Upper lobe of right lung (tissue), 1 donor: Measurements from ENCODE around the gene CDH4. TPM values are rescaled to one million over a fixed set of nuclear protein-coding genes. Genes with fewer than 3 reads are reported as not detected.

ENCODE experiments used
- ATAC-seq: fragments of 200-7000 bp; cut with Tn5 transposase; one replicate; pipeline ENCODE4 v1.9.1; 2020; ENCODE audit warnings: mild to moderate bottlenecking, moderate library complexity
- DNase-seq: peaks from one replicate; pipeline ENCODE4 v3.0.0-alpha.2; 2020
- H3K27ac ChIP-seq: fragments of 200-600 bp; one replicate; pipeline ENCODE4 v1.8.0; 2022
- H3K27me3 ChIP-seq: fragments of 200-600 bp; one replicate; pipeline ENCODE4 v1.8.0; 2022; ENCODE audit warnings: mild to moderate bottlenecking
- H3K36me3 ChIP-seq: fragments of 200-600 bp; one replicate; pipeline ENCODE4 v1.8.0; 2022
- H3K4me1 ChIP-seq: fragments of 200-600 bp; one replicate; pipeline ENCODE4 v1.8.0; 2022
- H3K4me3 ChIP-seq: fragments of 200-600 bp; one replicate; pipeline ENCODE4 v1.8.0; 2022; ENCODE audit warnings: mild to moderate bottlenecking
- H3K9me3 ChIP-seq: fragments of 200-600 bp; one replicate; pipeline ENCODE4 v1.8.0; 2022
- CTCF ChIP-seq: fragments of 200-600 bp; IDR thresholded peaks from one replicate; pipeline ENCODE4 v1.8.0; 2022; ENCODE audit warnings: antibody characterized with exemption
- intact Hi-C: fragments of 100-400 bp; cut with DNase I; formaldehyde crosslinking; loops from one replicate; pipeline ENCODE4 v1.11.0; 2022
- total RNA-seq: library from RNA; stranded (reverse); fragmentation: NEBNext Ultra II Directional; extraction: Animal tissue kit (Norgen Biotek cat#: 25700); gene quantifications from one replicate; pipeline ENCODE4 v1.2.1, GENCODE V29; 2021
- donor health status: DM: no; HTN: yes; CAD: no; lungs with severe emphysema.

CDH4 gene
- total RNA-seq, 1 donor from 2014 or later = 0.23 TPM

DNA sequence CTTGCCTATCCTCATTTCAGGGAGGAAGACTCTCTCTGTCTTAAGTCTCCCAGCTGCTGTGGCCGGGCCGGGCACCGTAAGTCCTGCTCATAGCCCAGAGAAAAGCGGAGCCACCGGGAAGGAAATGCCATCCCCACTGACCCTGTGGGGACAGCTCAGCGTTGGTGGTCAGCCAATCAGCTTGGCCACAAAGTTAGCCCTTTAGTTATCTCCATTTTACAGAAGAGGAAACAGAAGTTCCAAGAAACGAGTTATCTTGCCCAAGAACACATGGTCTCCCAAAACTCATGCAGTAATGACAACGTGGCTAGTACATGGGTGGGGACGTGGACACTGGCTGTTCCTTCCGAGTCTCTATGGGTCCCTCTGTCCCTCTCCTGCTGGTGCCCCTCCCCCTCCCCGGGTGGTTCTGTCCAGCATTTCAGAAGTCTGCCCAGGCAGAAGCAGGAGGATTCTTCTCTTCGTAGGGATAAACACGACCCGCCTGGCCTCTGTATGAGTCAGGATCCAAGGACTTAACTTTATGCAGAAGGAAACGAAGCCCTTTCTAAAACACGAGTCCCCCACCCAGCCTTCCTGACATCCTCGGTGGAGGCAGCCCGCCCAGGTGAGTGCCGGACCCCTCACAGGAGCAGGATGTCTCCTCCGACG lies 273.8 kb downstream of the CDH4 start:
- no peak overlapping the region for H3K4me3 ChIP-seq
- H3K9me3 ChIP-seq = no peaks in the 10 kb centered on the region
- DNase-seq = no peak
- ATAC-seq = no peak
- H3K27me3 ChIP-seq = no peaks in the 10 kb centered on the region
- intact Hi-C loops = no loop called here
- H3K36me3 ChIP-seq = no peaks in the 10 kb centered on the region
- H3K4me1 ChIP-seq = no peaks in the 10 kb centered on the region
- H3K27ac ChIP-seq = no peak overlapping the region
- no peak for TF ChIP-seq CTCF

DNA sequence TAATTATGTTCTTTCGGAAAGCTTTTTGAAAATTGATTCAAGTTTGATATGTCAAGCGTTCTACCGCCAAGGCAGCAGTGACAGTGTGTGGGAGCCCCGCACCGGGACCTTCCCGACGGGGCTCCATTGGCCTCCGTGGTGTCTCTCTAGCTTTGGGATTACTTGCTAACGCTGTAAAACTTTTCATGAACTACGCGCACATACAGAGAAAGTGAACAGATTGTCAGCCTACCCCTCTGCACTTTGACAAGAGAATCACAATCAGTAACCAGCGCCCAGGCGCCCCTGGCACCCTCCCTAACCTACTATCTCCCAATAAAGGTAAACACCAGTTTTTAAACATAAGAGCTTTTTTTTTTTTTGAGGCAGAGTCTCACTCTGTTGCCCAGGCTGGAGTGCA lies 274.8 kb downstream of the CDH4 start:
- Histone ChIP-seq H3K4me1 (no peaks in the 10 kb centered on the region), H3K27me3 (no peaks in the 10 kb centered on the region), H3K9me3 (no peaks in the 10 kb centered on the region), H3K36me3 (no peaks in the 10 kb centered on the region), H3K4me3 (no peak overlapping the region), H3K27ac (no peak overlapping the region)
- no peak for TF ChIP-seq CTCF
- DNase-seq (no peak), ATAC-seq (no peak)
- intact Hi-C loops = no loop called here

- Histone ChIP-seq H3K36me3 (no peaks in the 10 kb centered on the region), H3K27ac (no peak overlapping the region), H3K4me1 (no peaks in the 10 kb centered on the region), H3K4me3 (no peak overlapping the region), H3K9me3 (no peaks in the 10 kb centered on the region), H3K27me3 (no peaks in the 10 kb centered on the region)
- no peak for ATAC-seq
- intact Hi-C loops = no loop called here
- no peak for DNase-seq
- no peak for TF ChIP-seq CTCF
These were observed 275.6 kb downstream of the CDH4 start for GRCh38 chr20:61527626-61528025.

DNA sequence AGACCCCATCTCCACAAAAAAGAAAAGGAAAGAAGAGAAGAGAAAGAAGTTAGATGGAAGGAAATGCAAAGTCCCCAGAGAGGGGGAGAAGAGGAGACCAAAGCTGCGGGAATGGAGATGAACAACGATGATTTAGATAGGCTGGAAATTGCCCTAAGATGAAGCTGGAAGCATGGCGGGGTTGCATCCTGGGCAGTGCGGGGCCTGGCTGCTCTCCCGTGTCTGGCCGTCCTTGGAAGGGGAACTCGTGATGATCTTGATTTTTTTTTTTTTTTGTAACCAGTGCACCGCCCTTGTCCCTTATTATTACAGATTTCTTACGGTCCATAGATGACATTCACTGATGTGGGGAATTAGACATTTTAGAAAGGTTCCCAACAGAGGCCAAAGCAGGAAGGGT lies 276.5 kb downstream of the CDH4 start:
- intact Hi-C loops = no loop called here
- Histone ChIP-seq H3K27ac (no peak overlapping the region), H3K36me3 (no peaks in the 10 kb centered on the region), H3K27me3 (no peaks in the 10 kb centered on the region), H3K9me3 (no peaks in the 10 kb centered on the region), H3K4me3 (no peak overlapping the region), H3K4me1 (no peaks in the 10 kb centered on the region)
- DNase-seq (no peak), ATAC-seq (no peak)
- no peak for TF ChIP-seq CTCF

DNA sequence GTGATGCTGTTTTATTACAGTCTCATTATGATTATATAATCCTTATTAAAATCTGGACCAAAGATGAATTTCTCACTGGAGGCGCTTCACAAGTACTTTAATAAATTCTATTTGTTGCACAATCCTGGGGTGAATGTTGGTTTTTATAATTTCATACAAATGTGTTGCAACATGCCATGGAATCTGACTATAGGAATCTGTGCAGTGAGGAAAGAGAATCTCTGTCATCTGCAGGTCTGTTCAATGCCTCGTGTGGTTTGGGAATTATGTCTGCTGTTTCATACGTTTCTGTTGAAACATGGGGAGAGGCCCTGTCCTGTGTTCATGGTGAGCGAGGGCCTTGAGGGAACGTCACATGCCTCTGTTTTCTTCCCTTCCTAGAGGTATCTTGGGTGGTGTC lies 277.3 kb downstream of the CDH4 start:
- Histone ChIP-seq H3K36me3 (no peaks in the 10 kb centered on the region), H3K4me1 (no peaks in the 10 kb centered on the region), H3K9me3 (no peaks in the 10 kb centered on the region), H3K27ac (no peak overlapping the region), H3K27me3 (no peaks in the 10 kb centered on the region), H3K4me3 (no peak overlapping the region)
- no peak for TF ChIP-seq CTCF
- DNase-seq = no peak
- no peak for ATAC-seq
- intact Hi-C loops = no loop called here
